Smooth muscle cell of bladder (primary cell): ENCODE data around the gene SGPP2. TPM values are rescaled to one million over a fixed set of nuclear protein-coding genes. Genes with fewer than 3 reads are reported as not detected.

Source experiments
- total RNA-seq: library from RNA; depleted of rRNA; stranded (reverse); fragments of >200 nt; gene quantifications from 2 replicates; pipeline ENCODE4 v1.2.3, GENCODE V29; 2014

SGPP2 gene
- not detected in 2 replicates for total RNA-seq

GRCh38 chr2:222424276-222424728 is at the start of gene SGPP2:
Gene SGPP2, plus strand, starts transcription at chr2:222424543. Its CDS starts 60 bp downstream, at chr2:222424603.

Other genes with a start within 250 kb of the SGPP2 start
- gene PAX3, start 125.5 kb upstream of the SGPP2 start, total RNA-seq, result 0.09 TPM in 1 of 2 replicates, not detected in the other
- gene FARSB, start 231.5 kb downstream of the SGPP2 start, total RNA-seq, result 8.7 and 9.4 TPM in 2 replicates
- gene MOGAT1, start 247.1 kb downstream of the SGPP2 start, total RNA-seq, result not detected in 2 replicates